Epithelial cell of proximal tubule (primary cell): ENCODE measurements around the gene KANSL3. TPM values are rescaled to one million over a fixed set of nuclear protein-coding genes. Genes with fewer than 3 reads are reported as not detected.
A peak's percentile ranks its signal among the peaks of the same experiment; 100 is the strongest.

Experiments used
- DNase-seq: peaks from one replicate; pipeline ENCODE4 v3.0.0-alpha.2; 2011; ENCODE audit warnings: low read depth
- H3K4me3 ChIP-seq: 2 replicates; pipeline ENCODE4 v1.5.1; 2011; ENCODE audit warnings: low read depth, mild to moderate bottlenecking, low read length
- total RNA-seq: library from RNA; depleted of rRNA; stranded (reverse); fragments of >200 nt; gene quantifications from 2 replicates; pipeline ENCODE4 v1.2.3, GENCODE V29; 2015
- TF ChIP-seq, protein P1 (sequence below): conservative IDR thresholded peaks from 2 replicates; pipeline ENCODE4 v1.5.1; 2012; ENCODE audit warnings: low read depth, mild to moderate bottlenecking, low read length

KANSL3 gene
- total RNA-seq, 1 donor from 2014 or later = 24.0 TPM

DNA sequence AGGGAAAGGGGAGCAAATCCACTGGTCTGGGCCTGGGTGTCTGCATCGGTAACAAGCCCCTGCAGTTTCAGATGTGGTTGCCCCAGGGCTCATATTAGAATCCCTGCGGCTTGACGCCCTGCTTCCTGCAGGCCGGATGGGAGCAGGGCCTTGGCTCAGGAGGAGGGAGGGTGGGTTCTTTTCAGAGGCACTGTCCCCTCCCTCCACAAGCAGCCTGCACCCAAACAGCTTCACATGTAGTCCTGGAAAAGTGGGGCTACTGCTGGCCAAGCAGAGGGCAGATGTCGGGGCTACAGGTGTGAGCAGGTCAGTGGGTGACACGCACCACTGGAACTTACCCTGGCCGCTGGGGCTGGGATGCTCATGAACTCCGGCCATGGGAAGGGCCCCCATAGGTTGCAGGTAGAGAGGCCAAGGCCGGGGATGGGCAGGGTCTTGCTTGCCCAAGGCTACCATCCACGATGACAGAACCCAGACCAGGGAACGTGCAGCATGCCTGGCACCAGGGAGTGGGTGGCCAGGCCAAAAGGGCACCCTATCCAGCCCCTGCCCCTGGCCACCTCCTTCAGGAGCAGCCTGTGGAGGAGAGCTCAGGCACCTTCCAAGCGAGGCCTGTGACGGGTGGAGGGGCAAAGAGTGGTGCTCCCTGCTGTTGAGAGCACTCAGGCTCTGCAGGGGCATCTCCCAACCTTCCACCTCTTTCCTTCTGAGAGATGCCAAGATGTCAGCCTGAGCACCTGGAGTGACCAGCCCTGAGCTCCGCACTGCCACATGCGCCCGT is 84.7 kb downstream of the KANSL3 start:
- TF ChIP-seq, protein P1, sequence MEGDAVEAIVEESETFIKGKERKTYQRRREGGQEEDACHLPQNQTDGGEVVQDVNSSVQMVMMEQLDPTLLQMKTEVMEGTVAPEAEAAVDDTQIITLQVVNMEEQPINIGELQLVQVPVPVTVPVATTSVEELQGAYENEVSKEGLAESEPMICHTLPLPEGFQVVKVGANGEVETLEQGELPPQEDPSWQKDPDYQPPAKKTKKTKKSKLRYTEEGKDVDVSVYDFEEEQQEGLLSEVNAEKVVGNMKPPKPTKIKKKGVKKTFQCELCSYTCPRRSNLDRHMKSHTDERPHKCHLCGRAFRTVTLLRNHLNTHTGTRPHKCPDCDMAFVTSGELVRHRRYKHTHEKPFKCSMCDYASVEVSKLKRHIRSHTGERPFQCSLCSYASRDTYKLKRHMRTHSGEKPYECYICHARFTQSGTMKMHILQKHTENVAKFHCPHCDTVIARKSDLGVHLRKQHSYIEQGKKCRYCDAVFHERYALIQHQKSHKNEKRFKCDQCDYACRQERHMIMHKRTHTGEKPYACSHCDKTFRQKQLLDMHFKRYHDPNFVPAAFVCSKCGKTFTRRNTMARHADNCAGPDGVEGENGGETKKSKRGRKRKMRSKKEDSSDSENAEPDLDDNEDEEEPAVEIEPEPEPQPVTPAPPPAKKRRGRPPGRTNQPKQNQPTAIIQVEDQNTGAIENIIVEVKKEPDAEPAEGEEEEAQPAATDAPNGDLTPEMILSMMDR = no peak
- no peak for DNase-seq
- H3K4me3 ChIP-seq = no peak overlapping the region

DNA sequence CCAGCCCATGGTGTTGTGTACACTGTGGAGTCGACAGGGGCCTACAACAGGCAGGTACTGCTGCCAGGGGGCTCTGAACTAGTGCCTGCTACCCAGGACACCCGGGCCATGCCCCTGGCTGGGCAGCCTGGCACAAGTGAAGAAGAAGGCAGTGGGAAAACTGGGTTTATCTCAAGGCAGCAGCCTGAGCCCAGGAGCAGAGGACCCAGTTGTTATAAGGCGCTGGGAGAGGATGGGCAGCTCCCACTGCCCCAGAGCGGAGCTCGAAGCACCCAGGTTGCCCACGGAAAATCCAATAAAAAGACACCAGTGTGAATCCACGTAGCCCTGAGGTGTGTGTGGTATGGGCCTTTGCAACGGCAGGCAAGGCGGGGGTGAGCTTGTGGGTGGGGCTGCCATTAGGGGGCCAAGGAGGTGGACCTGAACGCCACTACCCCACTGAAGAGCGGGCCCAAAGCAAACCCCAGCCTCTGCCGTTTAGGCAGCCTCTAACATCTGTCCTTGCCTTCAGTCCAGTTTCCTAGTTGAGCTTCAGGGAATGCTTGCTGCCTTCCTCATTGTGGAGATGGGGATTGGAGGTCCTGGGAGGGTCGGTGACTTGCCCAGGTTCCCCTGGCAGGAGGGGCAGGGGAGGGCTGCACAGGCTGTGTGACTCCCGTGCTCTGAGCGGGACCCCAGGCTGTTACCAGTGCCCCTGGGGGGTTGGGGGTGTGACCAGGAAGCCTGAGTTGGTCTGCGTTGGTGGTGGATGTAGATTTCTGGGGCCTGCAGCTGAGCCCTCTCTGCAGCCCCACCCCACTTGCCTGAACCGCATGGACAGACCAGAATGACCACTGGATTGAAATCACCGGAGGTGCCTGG is 85.6 kb downstream of the KANSL3 start:
- no peak for DNase-seq
- no peak overlapping the region for H3K4me3 ChIP-seq
- TF ChIP-seq, protein P1 = no peak

DNA sequence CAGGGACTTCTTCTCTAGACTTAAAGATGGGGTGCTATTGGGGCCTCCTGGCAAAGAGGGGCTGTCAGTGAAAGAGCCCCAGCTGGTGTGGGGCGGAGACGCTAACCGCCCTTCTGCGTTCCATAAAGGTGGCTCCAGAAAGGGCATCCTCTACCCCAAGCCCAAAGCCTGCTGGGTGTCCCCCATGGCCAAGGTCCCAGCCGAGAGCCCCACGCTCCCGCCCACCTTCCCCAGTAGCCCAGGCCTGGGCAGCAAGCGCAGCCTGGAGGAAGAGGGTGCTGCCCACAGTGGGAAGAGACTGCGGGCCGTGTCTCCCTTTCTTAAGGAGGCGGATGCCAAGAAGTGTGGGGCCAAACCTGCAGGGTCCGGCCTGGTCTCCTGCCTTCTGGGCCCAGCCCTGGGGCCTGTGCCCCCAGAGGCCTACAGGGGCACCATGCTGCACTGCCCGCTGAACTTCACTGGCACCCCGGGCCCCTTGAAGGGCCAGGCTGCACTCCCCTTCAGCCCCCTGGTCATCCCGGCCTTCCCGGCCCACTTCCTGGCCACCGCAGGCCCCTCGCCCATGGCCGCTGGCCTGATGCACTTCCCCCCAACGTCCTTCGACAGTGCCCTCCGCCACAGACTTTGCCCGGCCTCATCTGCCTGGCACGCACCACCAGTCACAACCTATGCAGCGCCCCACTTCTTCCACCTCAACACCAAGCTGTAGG is 86.4 kb downstream of the KANSL3 start:
- no peak overlapping the region for H3K4me3 ChIP-seq
- TF ChIP-seq, protein P1 = no peak
- no peak for DNase-seq

DNA sequence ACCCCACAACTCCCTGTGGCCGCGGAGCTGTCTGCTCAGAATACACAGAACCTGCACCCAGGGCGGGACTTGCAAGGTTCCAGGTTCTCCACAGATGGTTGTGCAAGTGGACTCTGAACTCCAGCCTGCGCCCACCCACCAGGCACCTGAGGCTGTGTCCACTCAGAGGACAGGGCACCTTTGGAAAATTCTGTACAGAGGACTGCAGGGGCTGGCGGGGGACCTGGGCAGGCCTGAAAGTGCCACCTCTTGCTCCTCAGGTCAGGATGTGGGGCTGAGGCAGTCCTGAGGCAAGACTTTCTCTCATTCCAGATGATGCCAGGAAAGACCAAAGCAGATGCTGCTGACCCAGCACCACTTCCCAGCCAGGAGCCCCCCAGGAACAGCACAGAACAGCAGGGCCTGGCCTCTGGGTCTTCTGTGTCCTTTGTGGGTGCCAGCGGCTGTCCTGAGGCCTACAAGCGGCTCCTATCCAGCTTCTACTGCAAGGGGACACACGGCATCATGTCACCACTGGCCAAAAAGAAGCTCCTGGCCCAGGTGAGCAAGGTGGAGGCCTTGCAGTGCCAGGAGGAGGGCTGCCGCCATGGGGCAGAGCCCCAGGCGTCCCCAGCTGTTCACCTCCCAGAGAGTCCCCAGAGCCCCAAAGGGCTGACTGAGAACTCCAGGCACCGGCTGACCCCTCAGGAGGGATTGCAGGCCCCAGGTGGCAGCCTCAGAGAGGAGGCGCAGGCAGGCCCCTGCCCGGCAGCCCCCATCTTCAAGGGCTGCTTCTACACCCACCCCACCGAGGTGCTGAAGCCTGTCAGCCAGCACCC is 87.1 kb downstream of the KANSL3 start:
- DNase-seq = no peak
- peak overlapping the region; percentile 27 for H3K4me3 ChIP-seq
- TF ChIP-seq, protein P1 = no peak

DNA sequence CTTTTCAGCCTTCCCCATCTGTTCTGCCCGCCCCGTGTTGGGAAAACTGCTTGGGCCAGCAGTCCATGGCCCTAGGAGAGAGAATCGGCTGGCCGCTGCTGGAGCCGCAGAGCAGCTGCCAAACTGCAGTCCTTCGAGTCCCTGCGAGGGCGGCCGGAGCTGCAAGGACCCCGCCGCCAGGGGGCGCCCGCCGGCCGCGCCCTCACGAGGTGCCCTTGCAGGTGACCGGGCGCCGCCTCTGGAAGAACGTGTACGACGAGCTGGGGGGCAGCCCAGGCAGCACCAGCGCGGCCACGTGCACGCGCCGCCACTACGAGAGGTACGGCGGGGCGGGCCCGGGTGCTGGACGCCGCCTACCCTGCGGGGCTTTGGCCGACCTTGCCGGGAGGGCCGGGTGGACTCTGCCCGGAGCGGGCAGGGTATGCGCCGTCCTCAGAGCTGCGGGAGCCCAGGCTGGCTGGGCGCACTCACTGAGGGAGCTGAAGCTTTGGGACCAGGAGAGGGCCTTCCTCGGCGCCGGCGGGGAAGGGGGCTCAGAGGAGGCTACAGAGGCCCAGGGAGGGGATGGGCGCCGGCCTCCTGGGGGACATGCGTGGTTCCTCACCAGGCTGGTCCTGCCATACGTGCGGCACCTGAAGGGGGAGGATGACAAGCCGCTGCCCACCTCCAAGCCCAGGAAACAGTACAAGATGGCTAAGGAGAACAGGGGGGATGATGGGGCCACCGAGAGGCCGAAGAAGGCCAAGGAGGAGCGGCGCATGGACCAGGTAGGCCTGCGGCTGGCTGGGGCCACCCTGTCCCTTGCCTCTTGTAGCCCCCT is 87.9 kb downstream of the KANSL3 start:
- DNase-seq = no peak
- peak overlapping the region; percentile 27 for H3K4me3 ChIP-seq
- TF ChIP-seq, protein P1 = peak; percentile 51
